HepG2 (cell line): ENCODE data around the gene CNPY4. TPM values are rescaled to one million over a fixed set of nuclear protein-coding genes. Genes with fewer than 3 reads are reported as not detected.
A peak's percentile ranks its signal among the peaks of the same experiment; 100 is the strongest.

Experiments
- ATAC-seq: fragments of 200-7000 bp; cut with Tn5 transposase; 3 replicates; pipeline ENCODE4 v1.9.1; 2020; ENCODE audit warnings: mild to moderate bottlenecking, moderate library complexity
- BruUV-seq: library from RNA; stranded (reverse); fragments of 400-500 nt; replicated peaks from 2 replicates; lab custom pipeline; 2021; lab: Mats Ljungman, UMichigan
- CTCF ChIA-PET: fragments of 300-600 bp; formaldehyde crosslinking; extraction: SDS; loops from one replicate; lab custom pipeline; 2021; ENCODE audit warnings: low total read pairs, inconsistent platforms, low intra/inter-chr PET ratio; lab: Yijun Ruan, JAX
- POLR2A ChIA-PET: fragments of 350-600 bp; sonication (Branson Sonifier 250); formaldehyde crosslinking; loops from one replicate; lab custom pipeline; 2020; ENCODE audit warnings: antibody characterized with exemption, inconsistent platforms; lab: Yijun Ruan, JAX
- DNase-seq: peaks from one replicate; pipeline ENCODE4 v3.0.0-alpha.2; 2015; ENCODE audit warnings: low spot score
- FAIRE-seq: peaks from 3 replicates; lab custom pipeline; 2011; peaks lifted over from hg19 to GRCh38; lab: Jason Lieb, UNC
- H2AFZ ChIP-seq: one replicate; pipeline ENCODE4 v1.6.1; 2011; ENCODE audit warnings: low read length, inconsistent platforms
- H3K27ac ChIP-seq: fragments of 300-600 bp; 3 replicates; pipeline ENCODE4 v1.8.0; 2011; ENCODE audit warnings: mixed run types, mild to moderate bottlenecking, mixed read lengths, low read length, inconsistent platforms; ENCODE audit not compliant: insufficient read depth; ENCODE audit errors: extremely low read length
- H3K27me3 ChIP-seq, 2 experiments: fragments of 200-600 bp in 1 of 2; 2 replicates in 1 of 2; 3 replicates in 1 of 2; pipeline versions ENCODE4 v1.6.0 to v1.8.0; 2011; ENCODE audit warnings: low read length in 2 of 2, mild to moderate bottlenecking in 2 of 2, moderate library complexity in 2 of 2, inconsistent platforms in 1 of 2; ENCODE audit not compliant: insufficient read depth in 2 of 2, control insufficient read depth in 1 of 2
- H3K36me3 ChIP-seq, 2 experiments: fragments of 200-600 bp in 1 of 2; replicated peaks in 1 of 2; 2 replicates in 1 of 2; 3 replicates in 1 of 2; pipeline versions ENCODE4 v1.5.1 to v1.8.0; 2011; ENCODE audit warnings: low read length in 2 of 2, inconsistent platforms in 1 of 2; ENCODE audit not compliant: insufficient read depth in 2 of 2, control insufficient read depth in 1 of 2
- H3K4me1 ChIP-seq: 2 replicates; pipeline ENCODE4 v1.5.1; 2012; ENCODE audit warnings: low read length, inconsistent platforms; ENCODE audit not compliant: insufficient read depth
- H3K4me2 ChIP-seq: 2 replicates; pipeline ENCODE4 v1.6.0; 2011; ENCODE audit warnings: low read depth, low read length, inconsistent platforms
- H3K4me3 ChIP-seq, 3 experiments: fragments of 200-600 bp in 1 of 3; sonication (generic), shearing (Covaris generic) in 1 of 3; replicated peaks in 1 of 3; 2 replicates each; pipeline ENCODE4 v1.5.1; 2011 to 2016; ENCODE audit warnings: low read length in 3 of 3, inconsistent platforms in 2 of 3, low read depth in 2 of 3, mild to moderate bottlenecking in 2 of 3, control low read depth in 1 of 3, mixed read lengths in 1 of 3; ENCODE audit not compliant: insufficient read depth in 1 of 3
- H3K79me2 ChIP-seq: one replicate; pipeline ENCODE4 v1.6.1; 2011; ENCODE audit warnings: low read length, inconsistent platforms; ENCODE audit not compliant: insufficient read depth
- H3K9ac ChIP-seq: 2 replicates; pipeline ENCODE4 v1.6.0; 2011; ENCODE audit warnings: mild to moderate bottlenecking, low read depth, low read length, inconsistent platforms; ENCODE audit not compliant: insufficient read depth
- H3K9me3 ChIP-seq: 2 replicates; pipeline ENCODE4 v1.5.1; 2012; ENCODE audit warnings: mild to moderate bottlenecking, low read length
- H4K20me1 ChIP-seq: 2 replicates; pipeline ENCODE4 v1.6.0; 2011; ENCODE audit warnings: inconsistent platforms, mild to moderate bottlenecking, low read length, moderate library complexity; ENCODE audit not compliant: insufficient read depth
- ARNTL ChIP-seq: sonication (generic); formaldehyde crosslinking; IDR thresholded peaks from 2 replicates; pipeline ENCODE4 v1.4.0; 2020; ENCODE audit warnings: mild to moderate bottlenecking, missing genetic modification reagents
- ATF7-NPFF ChIP-seq: sonication (generic); formaldehyde crosslinking; IDR thresholded peaks from 2 replicates; pipeline ENCODE4 v1.8.1; 2023; ENCODE audit warnings: mild to moderate bottlenecking, low read depth, missing genetic modification reagents, moderate library complexity
- DZIP1 ChIP-seq: sonication (generic); formaldehyde crosslinking; IDR thresholded peaks from 2 replicates; pipeline ENCODE4 v1.5.0; 2020; ENCODE audit warnings: mild to moderate bottlenecking, missing genetic modification reagents
- ELF3 ChIP-seq: IDR thresholded peaks from 2 replicates; pipeline ENCODE4 v1.6.1; 2016; ENCODE audit warnings: missing genetic modification reagents, missing compliant biosample characterization
- NR0B2 ChIP-seq: sonication (generic); formaldehyde crosslinking; IDR thresholded peaks from 2 replicates; pipeline ENCODE4 v1.4.0; 2020; ENCODE audit warnings: mild to moderate bottlenecking, missing genetic modification reagents
- ONECUT2 ChIP-seq: sonication (generic); formaldehyde crosslinking; IDR thresholded peaks from 2 replicates; pipeline ENCODE4 v1.4.0; 2020; ENCODE audit warnings: missing genetic modification reagents
- RBFOX2 ChIP-seq: fragments of 200-400 bp; formaldehyde crosslinking; IDR thresholded peaks from 2 replicates; pipeline ENCODE4 v1.6.1; 2017; ENCODE audit warnings: low read depth, mild to moderate bottlenecking, low read length
- RCOR2 ChIP-seq: IDR thresholded peaks from 2 replicates; pipeline ENCODE4 v1.6.1; 2016; ENCODE audit warnings: missing biosample characterization, missing genetic modification reagents
- TERF1 ChIP-seq: sonication (generic); formaldehyde crosslinking; IDR thresholded peaks from 2 replicates; pipeline ENCODE4 v1.8.0; 2022; ENCODE audit warnings: mild to moderate bottlenecking, missing genetic modification reagents, moderate library complexity
- TFDP1 ChIP-seq: IDR thresholded peaks from 2 replicates; pipeline ENCODE4 v1.6.1; 2016; ENCODE audit warnings: missing compliant biosample characterization, missing genetic modification reagents, borderline replicate concordance
- ZBTB26 ChIP-seq: IDR thresholded peaks from 2 replicates; pipeline ENCODE4 v1.6.1; 2016; ENCODE audit warnings: missing compliant biosample characterization, missing genetic modification reagents, borderline replicate concordance
- ZNF296 ChIP-seq: sonication (generic); formaldehyde crosslinking; conservative IDR thresholded peaks from 2 replicates; pipeline ENCODE4 v1.5.0; 2020; ENCODE audit warnings: mild to moderate bottlenecking, missing genetic modification reagents
- ZNF576 ChIP-seq: sonication (generic); formaldehyde crosslinking; IDR thresholded peaks from 2 replicates; pipeline ENCODE4 v1.4.0; 2020; ENCODE audit warnings: mild to moderate bottlenecking, missing genetic modification reagents
- ZNF777 ChIP-seq: sonication (generic); formaldehyde crosslinking; IDR thresholded peaks from 2 replicates; pipeline ENCODE4 v1.4.0; 2020; ENCODE audit warnings: missing genetic modification reagents
- ZSCAN25 ChIP-seq: sonication (generic); formaldehyde crosslinking; IDR thresholded peaks from 2 replicates; pipeline ENCODE4 v1.8.0; 2022; ENCODE audit warnings: mild to moderate bottlenecking, missing genetic modification reagents
- WGBS: methylation state at CpG from one replicate; pipeline ENCODE4 v1.1.6; 2017; ENCODE audit warnings: low lambda C conversion rate; 5-methylcytosine and 5-hydroxymethylcytosine counted together
- in situ Hi-C: cut with HindIII; loops from 2 replicates; pipeline ENCODE4 v1.10.0; 2017; ENCODE audit warnings: low pct_unique_long_range_greater_than_20kb; ENCODE audit not compliant: extremely low pct_ligation_motif_present
- intact Hi-C: fragments of 100-400 bp; cut with micrococcal nuclease; formaldehyde crosslinking; loops from one replicate; pipeline ENCODE4 v1.10.0; 2022; ENCODE audit not compliant: unreplicated experiment
- polyA plus RNA-seq, 8 experiments: library from polyadenylated mRNA; depleted of rRNA in 3 of 8; stranded (reverse) in 7 of 8; unstranded in 1 of 8; fragments of >200 nt; fragmentation: Illumina TruSeq in 4 of 8; extraction: Trizol in 4 of 8; gene quantifications; 2 replicates each; pipeline versions ENCODE4 v1.2.1 to v1.2.3, GENCODE V29; 2011 to 2016; ENCODE audit warnings: low read depth in 4 of 8, missing spikeins in 1 of 8, mixed read lengths in 1 of 8; ENCODE audit not compliant: insufficient read depth in 1 of 8
- total RNA-seq, 5 experiments: library from RNA; depleted of rRNA; stranded (reverse); fragments of >200 nt; fragmentation: Illumina TruSeq; extraction: Trizol; gene quantifications; 2 replicates each; pipeline ENCODE4 v1.2.3, GENCODE V29; 2016; ENCODE audit warnings: low read depth in 1 of 5

The CNPY4 gene
- total and polyA plus RNA-seq, 2 of the 13 experiments (the other 11 are each of a cell fraction or from before 2014, with no cell fraction given) = 6.2 to 12.7 TPM

- POLR2A ChIA-PET = interaction anchor here (2.5 to 3.7 kb wide), 2 partner anchors 21 to 27 kb away, joined by 8 to 26 read pairs; partner anchors contain the start of genes AP4M1, LAMTOR4 and MCM7
- TF ChIP-seq ZBTB26 (CRISPR knock-in tag) (no peak), ZNF576 (CRISPR knock-in tag) (peak; percentile 59; the same call in 1 of the 2 replicates), ZSCAN25 (CRISPR knock-in tag) (no peak), TERF1 (CRISPR knock-in tag) (0 out of 2 replicates have a peak, but pooled peaks have one; percentile 6), ZNF777 (CRISPR knock-in tag) (peak; percentile 19; the same call in 1 of the 2 replicates), NR0B2 (CRISPR knock-in tag) (no peak), ARNTL (CRISPR knock-in tag) (0 out of 2 replicates have a peak, but pooled peaks have one; percentile 14), ELF3 (CRISPR knock-in tag) (no peak), DZIP1 (peak; percentile 44; the same call in 1 of the 2 replicates), RCOR2 (CRISPR knock-in tag) (no peak), ATF7-NPFF (0 out of 2 replicates have a peak, but pooled peaks have one; percentile 12), RBFOX2 (peak; percentile 61), ONECUT2 (CRISPR knock-in tag) (no peak), TFDP1 (CRISPR knock-in tag) (0 out of 2 replicates have a peak, but pooled peaks have one; percentile 31), ZNF296 (0 out of 2 replicates have a peak, but pooled peaks have one; percentile 2)
Observed at GRCh38 chr7:100127866-100128636, 8.6 kb downstream of the CNPY4 start.

More at GRCh38 chr7:100127866-100128636, 8.6 kb downstream of the CNPY4 start:
- peaks cover 5% of the 10 kb centered on the region for H3K79me2 ChIP-seq
- peak overlapping the region; percentile 74 to 92 (median 84) for H3K4me3 ChIP-seq
- FAIRE-seq (peak; percentile 55), ATAC-seq (peak; percentile 61), DNase-seq (no peak)
- H3K4me2 ChIP-seq = peak overlapping the region; percentile 74
- CTCF ChIA-PET = no interaction called here
- 5% methylated on average over 17 of the region's 37 CpGs for WGBS
- H3K9ac ChIP-seq = peak overlapping the region; percentile 88
- in situ Hi-C loops = no loop called here
- no peaks in the 10 kb centered on the region for H3K36me3 ChIP-seq
- no peaks in the 10 kb centered on the region for H3K9me3 ChIP-seq
- peak overlapping the region; percentile 96 for H3K27ac ChIP-seq
- no peaks in the 10 kb centered on the region for H3K27me3 ChIP-seq
- BruUV-seq = TSS peak; percentile 43
- intact Hi-C loops = loop anchor here (5.0 kb wide), 1 partner anchor 46 kb away; the partner anchor contains the start of gene ZNF3
- H3K4me1 ChIP-seq = peaks cover 55% of the 10 kb centered on the region
- H4K20me1 ChIP-seq = no peaks in the 10 kb centered on the region
- no peak overlapping the region for H2AFZ ChIP-seq
